ENCODE data around the gene CERS6. TPM values are rescaled to one million over a fixed set of nuclear protein-coding genes. Genes with fewer than 3 reads are reported as not detected.

The CERS6 gene
- total and polyA plus RNA-seq, 4 donors: 4.2 to 20.4 (median 10.1) TPM

DNA sequence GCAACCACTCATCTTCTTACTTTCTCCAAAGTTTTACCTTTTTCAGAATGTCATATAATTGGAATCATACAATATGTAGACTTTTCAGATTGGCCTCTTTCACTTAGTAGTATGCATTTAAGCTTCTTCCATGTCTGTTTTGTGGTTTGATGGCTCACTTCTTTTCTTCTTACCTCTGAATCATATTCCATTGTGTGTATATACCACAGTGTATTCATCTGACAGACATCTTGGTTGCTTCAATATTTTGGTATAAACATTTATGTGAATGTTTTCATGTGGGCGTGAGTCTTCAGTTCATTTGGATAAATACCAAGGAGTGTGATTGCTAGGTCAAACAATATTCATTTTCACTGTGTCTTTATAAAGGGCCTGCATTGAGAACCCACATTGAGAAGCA lies 210.3 kb downstream of the CERS6 start:
- no peak overlapping the region for H3K9ac ChIP-seq (ENCODE audit: low read depth in 1 of 2, low read length in 2 of 2)
- no peaks in the 10 kb centered on the region for H3K9me3 ChIP-seq (ENCODE audit: control insufficient read depth in 4 of 4, low read length in 3 of 4)
- no peaks in the 10 kb centered on the region for H3K36me3 ChIP-seq (ENCODE audit: control insufficient read depth in 4 of 4, insufficient read depth in 3 of 4, low read depth in 1 of 4, low read length in 3 of 4)
- no peaks in the 10 kb centered on the region for H3K27me3 ChIP-seq (ENCODE audit: control insufficient read depth in 4 of 4, insufficient read depth in 4 of 4, low read length in 3 of 4)
- TF ChIP-seq, protein P1, sequence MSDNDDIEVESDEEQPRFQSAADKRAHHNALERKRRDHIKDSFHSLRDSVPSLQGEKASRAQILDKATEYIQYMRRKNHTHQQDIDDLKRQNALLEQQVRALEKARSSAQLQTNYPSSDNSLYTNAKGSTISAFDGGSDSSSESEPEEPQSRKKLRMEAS (IDR thresholded peaks at IDR 0.05): no peak
- no peak for TF ChIP-seq GABPA (IDR thresholded peaks at IDR 0.05 in 1 of 2, conservative IDR thresholded peaks at IDR 0.05 in 1 of 2)
- TF ChIP-seq, protein P2, sequence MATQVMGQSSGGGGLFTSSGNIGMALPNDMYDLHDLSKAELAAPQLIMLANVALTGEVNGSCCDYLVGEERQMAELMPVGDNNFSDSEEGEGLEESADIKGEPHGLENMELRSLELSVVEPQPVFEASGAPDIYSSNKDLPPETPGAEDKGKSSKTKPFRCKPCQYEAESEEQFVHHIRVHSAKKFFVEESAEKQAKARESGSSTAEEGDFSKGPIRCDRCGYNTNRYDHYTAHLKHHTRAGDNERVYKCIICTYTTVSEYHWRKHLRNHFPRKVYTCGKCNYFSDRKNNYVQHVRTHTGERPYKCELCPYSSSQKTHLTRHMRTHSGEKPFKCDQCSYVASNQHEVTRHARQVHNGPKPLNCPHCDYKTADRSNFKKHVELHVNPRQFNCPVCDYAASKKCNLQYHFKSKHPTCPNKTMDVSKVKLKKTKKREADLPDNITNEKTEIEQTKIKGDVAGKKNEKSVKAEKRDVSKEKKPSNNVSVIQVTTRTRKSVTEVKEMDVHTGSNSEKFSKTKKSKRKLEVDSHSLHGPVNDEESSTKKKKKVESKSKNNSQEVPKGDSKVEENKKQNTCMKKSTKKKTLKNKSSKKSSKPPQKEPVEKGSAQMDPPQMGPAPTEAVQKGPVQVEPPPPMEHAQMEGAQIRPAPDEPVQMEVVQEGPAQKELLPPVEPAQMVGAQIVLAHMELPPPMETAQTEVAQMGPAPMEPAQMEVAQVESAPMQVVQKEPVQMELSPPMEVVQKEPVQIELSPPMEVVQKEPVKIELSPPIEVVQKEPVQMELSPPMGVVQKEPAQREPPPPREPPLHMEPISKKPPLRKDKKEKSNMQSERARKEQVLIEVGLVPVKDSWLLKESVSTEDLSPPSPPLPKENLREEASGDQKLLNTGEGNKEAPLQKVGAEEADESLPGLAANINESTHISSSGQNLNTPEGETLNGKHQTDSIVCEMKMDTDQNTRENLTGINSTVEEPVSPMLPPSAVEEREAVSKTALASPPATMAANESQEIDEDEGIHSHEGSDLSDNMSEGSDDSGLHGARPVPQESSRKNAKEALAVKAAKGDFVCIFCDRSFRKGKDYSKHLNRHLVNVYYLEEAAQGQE (IDR thresholded peaks at IDR 0.05): no peak
- TF ChIP-seq, protein P3, sequence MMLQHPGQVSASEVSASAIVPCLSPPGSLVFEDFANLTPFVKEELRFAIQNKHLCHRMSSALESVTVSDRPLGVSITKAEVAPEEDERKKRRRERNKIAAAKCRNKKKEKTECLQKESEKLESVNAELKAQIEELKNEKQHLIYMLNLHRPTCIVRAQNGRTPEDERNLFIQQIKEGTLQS (IDR thresholded peaks at IDR 0.05): no peak
- TF ChIP-seq, protein P4, sequence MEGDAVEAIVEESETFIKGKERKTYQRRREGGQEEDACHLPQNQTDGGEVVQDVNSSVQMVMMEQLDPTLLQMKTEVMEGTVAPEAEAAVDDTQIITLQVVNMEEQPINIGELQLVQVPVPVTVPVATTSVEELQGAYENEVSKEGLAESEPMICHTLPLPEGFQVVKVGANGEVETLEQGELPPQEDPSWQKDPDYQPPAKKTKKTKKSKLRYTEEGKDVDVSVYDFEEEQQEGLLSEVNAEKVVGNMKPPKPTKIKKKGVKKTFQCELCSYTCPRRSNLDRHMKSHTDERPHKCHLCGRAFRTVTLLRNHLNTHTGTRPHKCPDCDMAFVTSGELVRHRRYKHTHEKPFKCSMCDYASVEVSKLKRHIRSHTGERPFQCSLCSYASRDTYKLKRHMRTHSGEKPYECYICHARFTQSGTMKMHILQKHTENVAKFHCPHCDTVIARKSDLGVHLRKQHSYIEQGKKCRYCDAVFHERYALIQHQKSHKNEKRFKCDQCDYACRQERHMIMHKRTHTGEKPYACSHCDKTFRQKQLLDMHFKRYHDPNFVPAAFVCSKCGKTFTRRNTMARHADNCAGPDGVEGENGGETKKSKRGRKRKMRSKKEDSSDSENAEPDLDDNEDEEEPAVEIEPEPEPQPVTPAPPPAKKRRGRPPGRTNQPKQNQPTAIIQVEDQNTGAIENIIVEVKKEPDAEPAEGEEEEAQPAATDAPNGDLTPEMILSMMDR (IDR thresholded peaks at IDR 0.05; ENCODE audit: low read depth, low read length, missing input control): no peak
- WGBS: 88% methylated on average over 1 of the region's 1 CpG
- H3K4me3 ChIP-seq (ENCODE audit: low read depth in 1 of 3, low read length in 3 of 3): no peak overlapping the region
- H3K4me1 ChIP-seq (ENCODE audit: control insufficient read depth in 4 of 4, insufficient read depth in 4 of 4, low read length in 3 of 4): peaks cover 0 to 7% (median 0%) of the 10 kb centered on the region in 4 donors
- DNase-seq (ENCODE audit: low spot score): no peak
- H3K27ac ChIP-seq (ENCODE audit: low read depth in 1 of 2, low read length in 2 of 2): no peak overlapping the region

DNA sequence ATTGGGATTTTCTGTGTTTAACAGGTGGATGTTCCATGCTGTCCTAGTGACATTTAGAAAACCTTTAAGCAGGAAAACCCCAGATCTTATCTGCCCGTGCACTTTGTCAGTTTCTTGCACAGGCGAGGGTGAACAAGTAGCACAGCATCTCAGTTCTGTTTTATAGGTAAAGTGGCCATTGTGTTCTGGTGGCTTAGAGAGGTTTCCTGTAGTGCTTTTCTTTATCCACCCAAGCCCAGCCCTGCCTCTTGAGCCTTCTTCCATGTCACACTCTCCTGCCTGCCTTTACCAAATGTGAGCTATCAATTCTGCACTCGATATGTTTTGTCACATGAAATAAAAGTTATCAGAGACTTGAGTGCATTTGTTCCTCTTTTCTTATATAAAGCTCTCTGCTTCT lies 211.1 kb downstream of the CERS6 start:
- no peak overlapping the region for H3K4me3 ChIP-seq (ENCODE audit: low read depth in 1 of 3, low read length in 3 of 3)
- no peaks in the 10 kb centered on the region for H3K36me3 ChIP-seq (ENCODE audit: control insufficient read depth in 4 of 4, insufficient read depth in 3 of 4, low read depth in 1 of 4, low read length in 3 of 4)
- no peak overlapping the region for H3K9ac ChIP-seq (ENCODE audit: low read depth in 1 of 2, low read length in 2 of 2)
- H3K4me1 ChIP-seq (ENCODE audit: control insufficient read depth in 4 of 4, insufficient read depth in 4 of 4, low read length in 3 of 4): peaks cover 0 to 7% (median 0%) of the 10 kb centered on the region in 4 donors
- H3K27me3 ChIP-seq (ENCODE audit: control insufficient read depth in 4 of 4, insufficient read depth in 4 of 4, low read length in 3 of 4): no peaks in the 10 kb centered on the region
- H3K9me3 ChIP-seq (ENCODE audit: control insufficient read depth in 4 of 4, low read length in 3 of 4): no peaks in the 10 kb centered on the region
- no peak overlapping the region for H3K27ac ChIP-seq (ENCODE audit: low read depth in 1 of 2, low read length in 2 of 2)
- 86% methylated on average over 3 of the region's 3 CpGs for WGBS
- DNase-seq (ENCODE audit: low spot score): no peak
- no peak for TF ChIP-seq NR2F2 (IDR thresholded peaks at IDR 0.05)
- TF ChIP-seq, protein P4 (IDR thresholded peaks at IDR 0.05; ENCODE audit: low read depth, low read length, missing input control): no peak
- TF ChIP-seq FOXA1 (IDR thresholded peaks at IDR 0.05): no peak
- TF ChIP-seq YY1 (IDR thresholded peaks at IDR 0.05): no peak
- TF ChIP-seq SP1 (IDR thresholded peaks at IDR 0.05): no peak
- no peak for TF ChIP-seq EGR1 (IDR thresholded peaks at IDR 0.05; ENCODE audit: low read depth in 2 of 2)
- no peak for TF ChIP-seq RXRA (IDR thresholded peaks at IDR 0.05)
- TF ChIP-seq, protein P2 (IDR thresholded peaks at IDR 0.05): no peak
- no peak for TF ChIP-seq HNF4A (conservative IDR thresholded peaks at IDR 0.05)
- no peak for TF ChIP-seq RAD21 (IDR thresholded peaks at IDR 0.05)
- no peak for TF ChIP-seq FOXA2 (IDR thresholded peaks at IDR 0.05)
- no peak for TF ChIP-seq GABPA (IDR thresholded peaks at IDR 0.05 in 1 of 2, conservative IDR thresholded peaks at IDR 0.05 in 1 of 2)
- TF ChIP-seq TAF1 (conservative IDR thresholded peaks at IDR 0.05): no peak
- TF ChIP-seq, protein P1 (IDR thresholded peaks at IDR 0.05): no peak
- no peak for TF ChIP-seq JUND (IDR thresholded peaks at IDR 0.05)
- TF ChIP-seq, protein P3 (IDR thresholded peaks at IDR 0.05): no peak
- TF ChIP-seq, protein P5, sequence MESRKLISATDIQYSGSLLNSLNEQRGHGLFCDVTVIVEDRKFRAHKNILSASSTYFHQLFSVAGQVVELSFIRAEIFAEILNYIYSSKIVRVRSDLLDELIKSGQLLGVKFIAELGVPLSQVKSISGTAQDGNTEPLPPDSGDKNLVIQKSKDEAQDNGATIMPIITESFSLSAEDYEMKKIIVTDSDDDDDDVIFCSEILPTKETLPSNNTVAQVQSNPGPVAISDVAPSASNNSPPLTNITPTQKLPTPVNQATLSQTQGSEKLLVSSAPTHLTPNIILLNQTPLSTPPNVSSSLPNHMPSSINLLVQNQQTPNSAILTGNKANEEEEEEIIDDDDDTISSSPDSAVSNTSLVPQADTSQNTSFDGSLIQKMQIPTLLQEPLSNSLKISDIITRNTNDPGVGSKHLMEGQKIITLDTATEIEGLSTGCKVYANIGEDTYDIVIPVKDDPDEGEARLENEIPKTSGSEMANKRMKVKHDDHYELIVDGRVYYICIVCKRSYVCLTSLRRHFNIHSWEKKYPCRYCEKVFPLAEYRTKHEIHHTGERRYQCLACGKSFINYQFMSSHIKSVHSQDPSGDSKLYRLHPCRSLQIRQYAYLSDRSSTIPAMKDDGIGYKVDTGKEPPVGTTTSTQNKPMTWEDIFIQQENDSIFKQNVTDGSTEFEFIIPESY (IDR thresholded peaks at IDR 0.05): no peak

Measured in liver (tissue), 9 donors.